Measurements from ENCODE around the gene SUMO2.

SUMO2 gene

GRCh38 chr17:75182569-75183436 is at the start of gene SUMO2 (continued):
- TF ChIP-seq ZNF398 (tag by site-specific recombination; IDR thresholded peaks at IDR 0.05), result peak; percentile 78
- TF ChIP-seq KLF10 (tag by site-specific recombination; IDR thresholded peaks at IDR 0.05), result peak; percentile 41; the same call in 1 of the 2 replicates
- no peak for TF ChIP-seq ZNF341 (tag by site-specific recombination; IDR thresholded peaks at IDR 0.05; ENCODE audit: low read depth)
- no peak for TF ChIP-seq PRDM4 (tag by site-specific recombination; IDR thresholded peaks at IDR 0.05)
- TF ChIP-seq ZNF335 (tag by site-specific recombination; conservative IDR thresholded peaks at IDR 0.05), result peak; percentile 86
- TF ChIP-seq PBX3 (CRISPR knock-in tag; IDR thresholded peaks at IDR 0.05), result peak; percentile 39; the same call in 1 of the 2 replicates
- peak; percentile 98 for TF ChIP-seq ZBTB26 (tag by site-specific recombination; optimal IDR thresholded peaks at IDR 0.05)
- peak; percentile 56; the same call in 1 of the 2 replicates for TF ChIP-seq ZNF785 (tag by site-specific recombination; IDR thresholded peaks at IDR 0.05)
- peak; percentile 45; the same call in 1 of the 2 replicates for TF ChIP-seq YY2 (tag by site-specific recombination; IDR thresholded peaks at IDR 0.05)
- TF ChIP-seq PATZ1 (tag by site-specific recombination; IDR thresholded peaks at IDR 0.05), result peak; percentile 78
- TF ChIP-seq ZNF610 (tag by site-specific recombination; IDR thresholded peaks at IDR 0.05; ENCODE audit: borderline replicate concordance), result peak; percentile 97

DNA sequence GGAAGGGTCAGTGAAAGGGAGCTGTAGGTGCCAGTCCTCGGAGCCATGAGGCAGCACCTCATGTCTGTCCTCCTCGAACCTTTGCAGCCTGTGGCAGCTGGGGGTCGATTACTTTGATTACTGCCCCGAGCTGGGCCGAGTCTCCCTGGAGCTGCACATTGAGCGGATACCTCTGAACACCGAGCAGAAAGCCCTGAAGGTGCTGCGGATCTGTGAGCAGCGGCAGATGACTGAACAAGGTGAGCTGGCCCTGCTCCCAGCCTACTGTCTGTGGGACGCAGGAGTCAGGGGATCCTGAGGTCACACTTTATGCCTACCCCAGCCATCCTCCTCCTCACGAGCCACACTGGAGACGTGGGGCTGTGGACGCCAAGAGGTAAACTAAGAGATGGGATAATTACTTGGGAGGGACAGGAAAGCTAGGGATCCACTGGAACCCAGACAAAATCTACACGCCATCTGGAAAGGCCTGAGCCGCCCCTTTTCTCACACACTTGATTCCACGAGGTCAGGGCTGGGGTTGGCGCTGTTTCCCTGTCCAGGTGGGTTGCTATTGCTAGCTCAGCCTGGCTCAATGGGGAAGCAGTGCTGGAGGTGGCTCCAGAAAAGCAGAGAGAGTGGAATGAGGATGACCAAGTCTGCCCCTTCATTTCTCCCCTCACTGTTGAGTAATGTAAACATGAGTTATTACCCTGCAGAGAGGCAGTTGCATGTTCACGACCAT is 49.1 kb upstream of the SUMO2 start:
- POLR2A ChIA-PET, result interaction anchor here (1.1 kb wide), 1 partner anchor 9 kb away, joined by 3 read pairs; no protein-coding TSS in a partner anchor
- no peak for TF ChIP-seq ZNF202 (tag by site-specific recombination; IDR thresholded peaks at IDR 0.05; ENCODE audit: borderline replicate concordance)
- TF ChIP-seq ZNF596 (tag by site-specific recombination; IDR thresholded peaks at IDR 0.05), result no peak
- TF ChIP-seq ZNF211 (tag by site-specific recombination; IDR thresholded peaks at IDR 0.05; ENCODE audit: low read depth), result no peak
- no peak for TF ChIP-seq GFI1B (tag by site-specific recombination; IDR thresholded peaks at IDR 0.05)
- TF ChIP-seq ZNF174 (tag by site-specific recombination; IDR thresholded peaks at IDR 0.05), result no peak
- no peak for TF ChIP-seq YY1 (tag by site-specific recombination; IDR thresholded peaks at IDR 0.05)
- TF ChIP-seq HOXD13 (CRISPR knock-in tag; IDR thresholded peaks at IDR 0.05; ENCODE audit: borderline replicate concordance), result no peak
- TF ChIP-seq ZNF324 (tag by site-specific recombination; IDR thresholded peaks at IDR 0.05), result no peak
- TF ChIP-seq ZNF610 (tag by site-specific recombination; IDR thresholded peaks at IDR 0.05; ENCODE audit: borderline replicate concordance), result no peak
- no peak for TF ChIP-seq KLF9 (tag by site-specific recombination; IDR thresholded peaks at IDR 0.05; ENCODE audit: low read depth)
- no peak for TF ChIP-seq GLI4 (tag by site-specific recombination; IDR thresholded peaks at IDR 0.05)
- no peak for TF ChIP-seq SP7 (tag by site-specific recombination; IDR thresholded peaks at IDR 0.05)
- no peak for TF ChIP-seq KLF10 (tag by site-specific recombination; IDR thresholded peaks at IDR 0.05)
- Histone ChIP-seq H3K27ac (ENCODE audit: extremely low read depth, low read depth, low read length) (no peak overlapping the region), H3K4me3 (ENCODE audit: low read depth, low read length) (no peak overlapping the region), H3K36me3 (ENCODE audit: control insufficient read depth in 2 of 2, insufficient read depth in 1 of 2, low read length in 2 of 2) (peaks cover 68 to 92% of the 10 kb centered on the region in 2 experiments), H3K4me1 (ENCODE audit: control insufficient read depth, insufficient read depth, low read length) (no peaks in the 10 kb centered on the region), H3K9me3 (ENCODE audit: control insufficient read depth, insufficient read depth, low read depth, low read length) (no peaks in the 10 kb centered on the region)
- CTCF ChIA-PET, result interaction anchor here (0.6 to 5.7 kb wide), 3 partner anchors 8 to 118 kb away, joined by 3 to 54 read pairs (median 5); no protein-coding TSS in a partner anchor
